HUES48 (cell line): ENCODE data around the gene ISYNA1.
A peak's percentile ranks its signal among the peaks of the same experiment; 100 is the strongest.

ENCODE experiments used
- H3K27ac ChIP-seq: one replicate; pipeline ENCODE4 v1.7.0; 2013; ENCODE audit warnings: low read depth, low read length, inconsistent platforms
- H3K27me3 ChIP-seq: 2 replicates; pipeline ENCODE4 v1.6.1; 2013; ENCODE audit warnings: mild to moderate bottlenecking, low read length; ENCODE audit not compliant: control insufficient read depth, insufficient read depth
- H3K36me3 ChIP-seq: 2 replicates; pipeline ENCODE4 v1.6.1; 2013; ENCODE audit warnings: low read length; ENCODE audit not compliant: control insufficient read depth, insufficient read depth
- H3K4me1 ChIP-seq: 2 replicates; pipeline ENCODE4 v1.6.1; 2013; ENCODE audit warnings: mild to moderate bottlenecking, low read length; ENCODE audit not compliant: control insufficient read depth, insufficient read depth
- H3K4me3 ChIP-seq: 2 replicates; pipeline ENCODE4 v1.5.1; 2013; ENCODE audit warnings: mild to moderate bottlenecking, low read depth, low read length
- H3K9ac ChIP-seq: 2 replicates; pipeline ENCODE4 v1.6.1; 2013; ENCODE audit warnings: mild to moderate bottlenecking, low read depth, low read length, moderate library complexity
- H3K9me3 ChIP-seq: 2 replicates; pipeline ENCODE4 v1.6.1; 2013; ENCODE audit warnings: low read length; ENCODE audit not compliant: control insufficient read depth, insufficient read depth

Gene ISYNA1

GRCh38 chr19:18386543-18387271, 51.2 kb downstream of the ISYNA1 start:
- H3K36me3 ChIP-seq: no peaks in the 10 kb centered on the region; the same call in 1 of the 2 replicates
- no peaks in the 10 kb centered on the region for H3K9me3 ChIP-seq
- H3K27me3 ChIP-seq: peaks cover 22% of the 10 kb centered on the region
- no peak overlapping the region for H3K27ac ChIP-seq
- no peak overlapping the region for H3K9ac ChIP-seq
- H3K4me1 ChIP-seq: peaks cover 4% of the 10 kb centered on the region; the same call in 1 of the 2 replicates
- peak overlapping the region; percentile 40; the same call in 1 of the 2 replicates for H3K4me3 ChIP-seq

- peaks cover 22% of the 10 kb centered on the region for H3K27me3 ChIP-seq
- H3K4me3 ChIP-seq: peak within 1 kb of the TSS; percentile 40; the same call in 1 of the 2 replicates
- H3K27ac ChIP-seq: peak within 1 kb of the TSS; percentile 51
- no peak within 1 kb of the TSS for H3K9ac ChIP-seq
- H3K4me1 ChIP-seq: peaks cover 4% of the 10 kb centered on the region; the same call in 1 of the 2 replicates
- no peaks in the 10 kb centered on the region; the same call in 1 of the 2 replicates for H3K36me3 ChIP-seq
- H3K9me3 ChIP-seq: no peaks in the 10 kb centered on the region
Measured at GRCh38 chr19:18385675-18386542, 52.0 kb downstream of the ISYNA1 start, which contains the start of gene GDF15. Gene GDF15, plus strand, starts transcription at chr19:18386158. Its CDS starts 32 bp downstream, at chr19:18386190.

- Histone ChIP-seq H3K9ac (no peak overlapping the region), H3K36me3 (no peaks in the 10 kb centered on the region; the same call in 1 of the 2 replicates), H3K9me3 (no peaks in the 10 kb centered on the region), H3K27ac (no peak overlapping the region), H3K27me3 (peaks cover 22% of the 10 kb centered on the region), H3K4me3 (no peak overlapping the region), H3K4me1 (peaks cover 4% of the 10 kb centered on the region; the same call in 1 of the 2 replicates)
Measured at GRCh38 chr19:18385359-18385674, 52.6 kb downstream of the ISYNA1 start.

GRCh38 chr19:18384775-18385174, 53.2 kb downstream of the ISYNA1 start:
- no peaks in the 10 kb centered on the region; the same call in 1 of the 2 replicates for H3K36me3 ChIP-seq
- peaks cover 4% of the 10 kb centered on the region; the same call in 1 of the 2 replicates for H3K4me1 ChIP-seq
- H3K9me3 ChIP-seq: no peaks in the 10 kb centered on the region
- no peak overlapping the region for H3K4me3 ChIP-seq
- H3K27me3 ChIP-seq: peaks cover 22% of the 10 kb centered on the region
- H3K9ac ChIP-seq: no peak overlapping the region
- no peak overlapping the region for H3K27ac ChIP-seq
